ENCODE measurements around the gene ISM1. TPM values are rescaled to one million over a fixed set of nuclear protein-coding genes. Genes with fewer than 3 reads are reported as not detected.

ISM1 gene
- total and polyA plus RNA-seq, 2 of the 13 experiments (the other 11 are each of a cell fraction or from before 2014, with no cell fraction given) = 0.40 to 1.4 TPM

DNA sequence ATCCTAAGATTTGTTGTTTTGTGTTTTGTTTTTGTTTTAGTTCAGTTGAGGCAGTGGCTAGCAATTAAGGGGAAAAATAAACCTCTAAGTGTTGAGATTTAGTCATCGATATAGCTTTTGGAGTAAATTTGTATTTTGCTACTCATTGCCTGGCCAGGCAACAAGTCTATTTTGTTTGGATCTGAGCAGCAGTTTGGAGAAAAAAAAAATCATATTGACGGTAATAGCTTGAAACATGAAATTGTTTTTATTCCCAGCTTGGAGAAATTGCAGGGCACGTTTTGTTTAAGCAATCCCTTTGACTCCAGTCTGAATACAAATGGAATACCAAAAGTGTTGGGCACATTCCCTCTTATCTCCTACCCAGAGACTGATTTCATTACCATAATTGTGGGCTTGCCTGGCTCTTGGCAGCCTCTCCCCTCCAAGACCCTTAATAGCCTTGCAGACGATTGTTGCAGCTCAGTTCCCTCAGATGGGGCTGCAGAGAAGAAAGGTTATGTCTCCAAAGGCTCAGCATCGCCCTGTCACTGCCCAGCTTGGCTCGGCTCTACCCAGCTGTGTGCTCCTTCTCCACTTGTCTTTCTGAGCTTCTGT is 56.0 kb downstream of the ISM1 start:
- FAIRE-seq (no peak), ATAC-seq (no peak), DNase-seq (ENCODE audit: low spot score) (no peak)
- intact Hi-C loops (cut with micrococcal nuclease; ENCODE audit: unreplicated experiment) = no loop called here
- H3K9ac ChIP-seq (ENCODE audit: insufficient read depth, low read depth, low read length) = no peak overlapping the region
- H3K27ac ChIP-seq (ENCODE audit: extremely low read length, insufficient read depth, low read length) = no peak overlapping the region
- H2AFZ ChIP-seq (ENCODE audit: low read length) = no peak overlapping the region
- no peaks in the 10 kb centered on the region for H3K36me3 ChIP-seq (replicated peaks in 1 of 2; ENCODE audit: control insufficient read depth in 1 of 2, insufficient read depth in 2 of 2, low read length in 2 of 2)
- H3K9me3 ChIP-seq (ENCODE audit: low read length) = no peaks in the 10 kb centered on the region
- no peaks in the 10 kb centered on the region for H4K20me1 ChIP-seq (ENCODE audit: insufficient read depth, low read length)
- H3K27me3 ChIP-seq (ENCODE audit: control insufficient read depth in 1 of 2, insufficient read depth in 2 of 2, low read length in 2 of 2) = no peaks in the 10 kb centered on the region
- BruUV-seq (replicated peaks) = no TSS peak
- WGBS (ENCODE audit: low lambda C conversion rate) = 50% methylated on average over 6 of the region's 6 CpGs
- ChIA-PET POLR2A (no interaction called here), CTCF (ENCODE audit: low intra/inter-chr PET ratio, low total read pairs) (no interaction called here)
- no peak overlapping the region for H3K4me3 ChIP-seq (replicated peaks in 1 of 3; ENCODE audit: insufficient read depth in 1 of 3, low read depth in 2 of 3, low read length in 3 of 3)
- no peaks in the 10 kb centered on the region for H3K4me1 ChIP-seq (ENCODE audit: insufficient read depth, low read length)
- in situ Hi-C loops (cut with HindIII; ENCODE audit: extremely low pct_ligation_motif_present, low pct_unique_long_range_greater_than_20kb) = loop anchor here (25.0 kb wide), 1 partner anchor 315 kb away; no protein-coding TSS in a partner anchor
- TF ChIP-seq SYNCRIP (IDR thresholded peaks at IDR 0.05; ENCODE audit: insufficient read depth, low read depth, low read length) (no peak), TBL1XR1 (IDR thresholded peaks at IDR 0.05; ENCODE audit: borderline replicate concordance, low read length, partially characterized antibody) (no peak)
- H3K4me2 ChIP-seq (ENCODE audit: low read depth, low read length) = no peak overlapping the region
- H3K79me2 ChIP-seq (ENCODE audit: insufficient read depth, low read length) = no peaks in the 10 kb centered on the region

DNA sequence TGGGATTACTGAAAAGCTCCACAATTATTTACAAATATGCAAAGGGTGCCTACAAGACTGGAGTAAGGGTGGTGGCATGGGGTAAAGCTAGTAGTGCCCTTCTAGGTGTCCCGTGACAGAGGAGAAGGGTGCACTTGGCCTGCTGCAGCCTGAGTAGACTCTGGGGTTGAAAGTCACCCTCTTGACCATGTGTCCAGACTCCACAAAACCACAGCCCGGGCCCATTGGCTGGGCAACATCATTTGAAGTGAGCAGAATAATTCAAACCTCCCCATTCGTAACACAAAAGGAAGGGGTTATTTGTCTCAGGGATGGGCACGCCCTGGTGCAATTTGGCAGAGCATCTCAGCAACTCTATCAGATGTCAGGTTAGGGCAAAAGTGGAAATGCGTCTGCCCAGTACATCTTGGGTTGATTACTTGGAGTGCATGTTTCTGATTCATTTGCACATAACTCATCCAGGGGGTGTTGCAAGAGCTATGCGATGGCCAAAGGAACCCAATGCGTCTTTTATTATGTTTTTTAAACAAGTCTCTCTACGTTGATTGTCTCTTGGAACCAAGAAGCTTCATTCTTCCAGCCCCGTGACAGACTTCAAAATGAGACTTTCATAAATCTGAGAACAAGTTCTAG is 56.7 kb downstream of the ISM1 start:
- H3K4me1 ChIP-seq (ENCODE audit: insufficient read depth, low read length) = no peaks in the 10 kb centered on the region
- H3K36me3 ChIP-seq (replicated peaks in 1 of 2; ENCODE audit: control insufficient read depth in 1 of 2, insufficient read depth in 2 of 2, low read length in 2 of 2) = no peaks in the 10 kb centered on the region
- no peaks in the 10 kb centered on the region; a peak in 1 of 5 replicates for H3K27me3 ChIP-seq (ENCODE audit: control insufficient read depth in 1 of 2, insufficient read depth in 2 of 2, low read length in 2 of 2)
- intact Hi-C loops (cut with micrococcal nuclease; ENCODE audit: unreplicated experiment) = no loop called here
- no peak overlapping the region for H2AFZ ChIP-seq (ENCODE audit: low read length)
- no TSS peak for BruUV-seq (replicated peaks)
- DNase-seq (ENCODE audit: low spot score) (no peak), ATAC-seq (no peak), FAIRE-seq (no peak)
- in situ Hi-C loops (cut with HindIII; ENCODE audit: extremely low pct_ligation_motif_present, low pct_unique_long_range_greater_than_20kb) = loop anchor here (25.0 kb wide), 1 partner anchor 315 kb away; no protein-coding TSS in a partner anchor
- no peak overlapping the region for H3K9ac ChIP-seq (ENCODE audit: insufficient read depth, low read depth, low read length)
- ChIA-PET POLR2A (no interaction called here), CTCF (ENCODE audit: low intra/inter-chr PET ratio, low total read pairs) (no interaction called here)
- no peaks in the 10 kb centered on the region for H3K9me3 ChIP-seq (ENCODE audit: low read length)
- no peak overlapping the region for H3K4me2 ChIP-seq (ENCODE audit: low read depth, low read length)
- WGBS (ENCODE audit: low lambda C conversion rate) = 74% methylated on average over 9 of the region's 9 CpGs
- no peaks in the 10 kb centered on the region for H4K20me1 ChIP-seq (ENCODE audit: insufficient read depth, low read length)
- no peak overlapping the region for H3K4me3 ChIP-seq (replicated peaks in 1 of 3; ENCODE audit: insufficient read depth in 1 of 3, low read depth in 2 of 3, low read length in 3 of 3)
- no peaks in the 10 kb centered on the region for H3K79me2 ChIP-seq (ENCODE audit: insufficient read depth, low read length)
- no peak overlapping the region for H3K27ac ChIP-seq (ENCODE audit: extremely low read length, insufficient read depth, low read length)
- TF ChIP-seq, protein P1, sequence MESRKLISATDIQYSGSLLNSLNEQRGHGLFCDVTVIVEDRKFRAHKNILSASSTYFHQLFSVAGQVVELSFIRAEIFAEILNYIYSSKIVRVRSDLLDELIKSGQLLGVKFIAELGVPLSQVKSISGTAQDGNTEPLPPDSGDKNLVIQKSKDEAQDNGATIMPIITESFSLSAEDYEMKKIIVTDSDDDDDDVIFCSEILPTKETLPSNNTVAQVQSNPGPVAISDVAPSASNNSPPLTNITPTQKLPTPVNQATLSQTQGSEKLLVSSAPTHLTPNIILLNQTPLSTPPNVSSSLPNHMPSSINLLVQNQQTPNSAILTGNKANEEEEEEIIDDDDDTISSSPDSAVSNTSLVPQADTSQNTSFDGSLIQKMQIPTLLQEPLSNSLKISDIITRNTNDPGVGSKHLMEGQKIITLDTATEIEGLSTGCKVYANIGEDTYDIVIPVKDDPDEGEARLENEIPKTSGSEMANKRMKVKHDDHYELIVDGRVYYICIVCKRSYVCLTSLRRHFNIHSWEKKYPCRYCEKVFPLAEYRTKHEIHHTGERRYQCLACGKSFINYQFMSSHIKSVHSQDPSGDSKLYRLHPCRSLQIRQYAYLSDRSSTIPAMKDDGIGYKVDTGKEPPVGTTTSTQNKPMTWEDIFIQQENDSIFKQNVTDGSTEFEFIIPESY (CRISPR knock-in tag; IDR thresholded peaks at IDR 0.05) = no peak
- TF ChIP-seq EZH2 (conservative IDR thresholded peaks at IDR 0.05; ENCODE audit: low read depth, low read length) (no peak), ZNF674 (CRISPR knock-in tag; IDR thresholded peaks at IDR 0.05; ENCODE audit: low read depth) (no peak), ZNF34 (CRISPR knock-in tag; IDR thresholded peaks at IDR 0.05; ENCODE audit: borderline replicate concordance) (no peak), ATF7-NPFF (CRISPR knock-in tag; IDR thresholded peaks at IDR 0.05; ENCODE audit: low read depth) (no peak), ONECUT2 (CRISPR knock-in tag; IDR thresholded peaks at IDR 0.05) (no peak), HCFC1 (IDR thresholded peaks at IDR 0.05; ENCODE audit: low read depth, low read length) (no peak), ZNF17 (CRISPR knock-in tag; IDR thresholded peaks at IDR 0.05) (no peak), FOXO1 (CRISPR knock-in tag; IDR thresholded peaks at IDR 0.05) (no peak), ZNF772 (CRISPR knock-in tag; IDR thresholded peaks at IDR 0.05) (no peak), BCL6 (CRISPR knock-in tag; IDR thresholded peaks at IDR 0.05) (no peak)
- TF ChIP-seq, protein P2, sequence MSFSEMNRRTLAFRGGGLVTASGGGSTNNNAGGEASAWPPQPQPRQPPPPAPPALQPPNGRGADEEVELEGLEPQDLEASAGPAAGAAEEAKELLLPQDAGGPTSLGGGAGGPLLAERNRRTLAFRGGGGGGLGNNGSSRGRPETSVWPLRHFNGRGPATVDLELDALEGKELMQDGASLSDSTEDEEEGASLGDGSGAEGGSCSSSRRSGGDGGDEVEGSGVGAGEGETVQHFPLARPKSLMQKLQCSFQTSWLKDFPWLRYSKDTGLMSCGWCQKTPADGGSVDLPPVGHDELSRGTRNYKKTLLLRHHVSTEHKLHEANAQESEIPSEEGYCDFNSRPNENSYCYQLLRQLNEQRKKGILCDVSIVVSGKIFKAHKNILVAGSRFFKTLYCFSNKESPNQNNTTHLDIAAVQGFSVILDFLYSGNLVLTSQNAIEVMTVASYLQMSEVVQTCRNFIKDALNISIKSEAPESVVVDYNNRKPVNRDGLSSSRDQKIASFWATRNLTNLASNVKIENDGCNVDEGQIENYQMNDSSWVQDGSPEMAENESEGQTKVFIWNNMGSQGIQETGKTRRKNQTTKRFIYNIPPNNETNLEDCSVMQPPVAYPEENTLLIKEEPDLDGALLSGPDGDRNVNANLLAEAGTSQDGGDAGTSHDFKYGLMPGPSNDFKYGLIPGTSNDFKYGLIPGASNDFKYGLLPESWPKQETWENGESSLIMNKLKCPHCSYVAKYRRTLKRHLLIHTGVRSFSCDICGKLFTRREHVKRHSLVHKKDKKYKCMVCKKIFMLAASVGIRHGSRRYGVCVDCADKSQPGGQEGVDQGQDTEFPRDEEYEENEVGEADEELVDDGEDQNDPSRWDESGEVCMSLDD (CRISPR knock-in tag; IDR thresholded peaks at IDR 0.05; ENCODE audit: borderline replicate concordance) = no peak

Measured in HepG2 (cell line).